Tongue (tissue), 2 donors: Measurements from ENCODE around the gene TESPA1. TPM values are rescaled to one million over a fixed set of nuclear protein-coding genes. Genes with fewer than 3 reads are reported as not detected.
"Not testable (repeated sequence)": the region's sequence is repeated elsewhere in the genome, so short reads cannot be mapped to it uniquely, and the experiment has no call there.

Experiments used
- DNase-seq: peaks from one replicate; pipeline ENCODE4 v3.0.0-alpha.2; 2015
- total RNA-seq: library from RNA; depleted of rRNA; stranded (reverse); fragments of >200 nt; gene quantifications from one replicate; pipeline ENCODE4 v1.2.3, GENCODE V29; 2014

The TESPA1 gene
- 0.92 TPM for total RNA-seq

GRCh38 chr12:54984658-54985376 lies at the start of gene TESPA1:
Gene TESPA1, minus strand, starts transcription at chr12:54984762. Its CDS starts 10,200 bp downstream, at chr12:54974562.
- no peak for DNase-seq

GRCh38 chr12:55034218-55034617 lies 49.7 kb upstream of the TESPA1 start:
- DNase-seq = peak; percentile 85

GRCh38 chr12:55025508-55025907 lies 40.9 kb upstream of the TESPA1 start:
- DNase-seq = no peak

- no peak for DNase-seq
Observed at GRCh38 chr12:55024575-55024974, 40.0 kb upstream of the TESPA1 start.

GRCh38 chr12:55019784-55020183 lies 35.2 kb upstream of the TESPA1 start, which contains the start of gene NEUROD4:
Gene NEUROD4, plus strand, starts transcription at chr12:55019974. Its CDS starts 6,466 bp downstream, at chr12:55026440.
- peak; percentile 89 for DNase-seq

GRCh38 chr12:55017416-55017925 lies 32.9 kb upstream of the TESPA1 start:
- no peak for DNase-seq

- peak; percentile 70 for DNase-seq
Observed at GRCh38 chr12:55008944-55009585, 24.5 kb upstream of the TESPA1 start.

GRCh38 chr12:55002355-55002754 lies 17.8 kb upstream of the TESPA1 start:
- no peak for DNase-seq

- DNase-seq = peak; percentile 62
Observed at GRCh38 chr12:55001198-55001868, 16.8 kb upstream of the TESPA1 start.

- no peak for DNase-seq
Observed at GRCh38 chr12:54998958-54999510, 14.5 kb upstream of the TESPA1 start.

- DNase-seq = no peak
Observed at GRCh38 chr12:54997929-54998522, 13.5 kb upstream of the TESPA1 start.

GRCh38 chr12:54996205-54996604 lies 11.6 kb upstream of the TESPA1 start:
- DNase-seq = no peak

- DNase-seq = peak; percentile 89
Observed at GRCh38 chr12:54993181-54993835, 8.7 kb upstream of the TESPA1 start.

GRCh38 chr12:54991991-54992375 lies 7.4 kb upstream of the TESPA1 start:
- no peak for DNase-seq

- DNase-seq = no peak
Observed at GRCh38 chr12:54991161-54991990, 6.8 kb upstream of the TESPA1 start.

GRCh38 chr12:54989829-54990228 lies 5.3 kb upstream of the TESPA1 start:
- no peak for DNase-seq

GRCh38 chr12:54988402-54989054 lies 4.0 kb upstream of the TESPA1 start:
- DNase-seq = peak; percentile 94

GRCh38 chr12:54987611-54988231 lies 3.2 kb upstream of the TESPA1 start:
- DNase-seq = no peak

- not testable (repeated sequence) for DNase-seq
Observed at GRCh38 chr12:54986773-54987172, 2.2 kb upstream of the TESPA1 start.
